Testis (tissue), 3 donors: ENCODE data around the gene POMGNT1. TPM values are rescaled to one million over a fixed set of nuclear protein-coding genes. Genes with fewer than 3 reads are reported as not detected.
A peak's percentile ranks its signal among the peaks of the same experiment; 100 is the strongest.

Experiments used
- DNase-seq: peaks from one replicate; pipeline ENCODE4 v3.0.0-alpha.2; 2019
- H3K27ac ChIP-seq, 2 donors: fragments of 200-600 bp; sonication (generic); one replicate each; pipeline ENCODE4 v1.5.1; 2019
- H3K27me3 ChIP-seq: fragments of 200-600 bp; sonication (generic); one replicate; pipeline ENCODE4 v1.5.1; 2019
- H3K36me3 ChIP-seq: fragments of 200-600 bp; sonication (generic); one replicate; pipeline ENCODE4 v1.5.1; 2017; ENCODE audit warnings: low read depth; ENCODE audit errors: missing control alignments
- H3K4me1 ChIP-seq: fragments of 200-600 bp; sonication (generic); one replicate; pipeline ENCODE4 v1.5.1; 2019
- H3K4me3 ChIP-seq, 2 donors: fragments of 200-600 bp; sonication (generic); one replicate each; pipeline ENCODE4 v1.5.1; 2017 to 2019
- H3K9me3 ChIP-seq: fragments of 200-600 bp; sonication (generic); one replicate; pipeline ENCODE4 v1.5.1; 2017
- POLR2A ChIP-seq: fragments of 450-650 bp; IDR thresholded peaks from one replicate; pipeline ENCODE4 v1.6.1; 2017; ENCODE audit warnings: antibody characterized with exemption, mild to moderate bottlenecking, moderate library complexity
- WGBS, 2 donors: methylation state at CpG; one replicate each; pipeline ENCODE4 v1.1.5; 2018; 5-methylcytosine and 5-hydroxymethylcytosine counted together
- intact Hi-C: fragments of 100-400 bp; cut with DNase I; formaldehyde crosslinking; loops from one replicate; pipeline ENCODE4 v1.15.1; 2023; ENCODE audit warnings: low total_unique reads
- polyA plus RNA-seq: library from polyadenylated mRNA; stranded (reverse); fragments of 350-450 nt; fragmentation: Illumina TruSeq; extraction: RNeasy Lipid Tissue Mini Kit (QIAGEN cat#74804); gene quantifications from one replicate; pipeline ENCODE4 v1.2.3, GENCODE V29; 2014; ENCODE audit warnings: low read depth, low replicate concordance; ENCODE audit not compliant: insufficient read depth
- total RNA-seq, 2 donors: library from RNA; depleted of rRNA; stranded (reverse); fragments of >200 nt; gene quantifications; one replicate each; pipeline ENCODE4 v1.2.3, GENCODE V29; 2016
- TF ChIP-seq, protein P1 (sequence below), 3 experiments: fragments of 450-650 bp in 2 of 3; fragments of 200-600 bp in 1 of 3; sonication (generic) in 1 of 3; IDR thresholded peaks; one replicate each; pipeline ENCODE4 v1.5.1; 2016 to 2019; ENCODE audit warnings: antibody characterized with exemption in 3 of 3, mild to moderate bottlenecking in 2 of 3, moderate library complexity in 1 of 3

The POMGNT1 gene
- total and polyA plus RNA-seq, 3 donors from 2014 or later: 84.9 to 133 (median 112) TPM

DNA sequence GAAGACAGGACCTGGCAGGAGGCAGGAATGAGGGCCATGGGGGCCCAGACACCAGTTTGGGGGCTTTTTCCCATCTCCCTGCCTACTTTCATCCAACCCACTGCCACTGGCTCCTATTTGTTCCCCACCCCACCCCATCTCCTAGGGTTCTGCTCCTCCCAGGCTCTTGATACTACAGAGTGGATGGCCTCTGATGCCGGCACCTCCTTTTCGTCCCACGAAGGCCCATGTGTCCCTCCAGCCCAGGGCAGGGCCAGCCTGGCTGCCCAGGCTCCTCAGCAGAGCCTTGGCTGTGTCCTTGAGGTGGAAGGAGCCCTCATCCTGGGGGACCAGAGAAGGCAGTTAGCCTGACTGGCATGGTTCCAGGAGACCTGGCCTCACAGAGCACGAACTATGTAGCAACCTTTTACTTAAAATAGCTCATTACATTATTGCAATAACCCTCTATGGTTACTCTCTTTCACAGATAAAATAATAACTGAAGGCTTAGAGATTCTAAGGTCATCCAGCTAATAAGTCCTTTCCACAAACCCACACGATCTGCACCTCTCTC is 3.5 kb downstream of the POMGNT1 start:
- Histone ChIP-seq H3K27ac (no peak overlapping the region), H3K36me3 (no peaks in the 10 kb centered on the region), H3K4me3 (no peak overlapping the region), H3K27me3 (no peaks in the 10 kb centered on the region), H3K9me3 (no peaks in the 10 kb centered on the region), H3K4me1 (peaks cover 24% of the 10 kb centered on the region)
- peak; percentile 84 for DNase-seq
- intact Hi-C loops: no loop called here
- 45 to 60% methylated on average over 3 to 5 of the region's 5 CpGs for WGBS, 2 donors
- no peak for TF ChIP-seq POLR2A
- TF ChIP-seq, protein P1, sequence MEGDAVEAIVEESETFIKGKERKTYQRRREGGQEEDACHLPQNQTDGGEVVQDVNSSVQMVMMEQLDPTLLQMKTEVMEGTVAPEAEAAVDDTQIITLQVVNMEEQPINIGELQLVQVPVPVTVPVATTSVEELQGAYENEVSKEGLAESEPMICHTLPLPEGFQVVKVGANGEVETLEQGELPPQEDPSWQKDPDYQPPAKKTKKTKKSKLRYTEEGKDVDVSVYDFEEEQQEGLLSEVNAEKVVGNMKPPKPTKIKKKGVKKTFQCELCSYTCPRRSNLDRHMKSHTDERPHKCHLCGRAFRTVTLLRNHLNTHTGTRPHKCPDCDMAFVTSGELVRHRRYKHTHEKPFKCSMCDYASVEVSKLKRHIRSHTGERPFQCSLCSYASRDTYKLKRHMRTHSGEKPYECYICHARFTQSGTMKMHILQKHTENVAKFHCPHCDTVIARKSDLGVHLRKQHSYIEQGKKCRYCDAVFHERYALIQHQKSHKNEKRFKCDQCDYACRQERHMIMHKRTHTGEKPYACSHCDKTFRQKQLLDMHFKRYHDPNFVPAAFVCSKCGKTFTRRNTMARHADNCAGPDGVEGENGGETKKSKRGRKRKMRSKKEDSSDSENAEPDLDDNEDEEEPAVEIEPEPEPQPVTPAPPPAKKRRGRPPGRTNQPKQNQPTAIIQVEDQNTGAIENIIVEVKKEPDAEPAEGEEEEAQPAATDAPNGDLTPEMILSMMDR (IDR thresholded peaks at IDR 0.05): no peak

DNA sequence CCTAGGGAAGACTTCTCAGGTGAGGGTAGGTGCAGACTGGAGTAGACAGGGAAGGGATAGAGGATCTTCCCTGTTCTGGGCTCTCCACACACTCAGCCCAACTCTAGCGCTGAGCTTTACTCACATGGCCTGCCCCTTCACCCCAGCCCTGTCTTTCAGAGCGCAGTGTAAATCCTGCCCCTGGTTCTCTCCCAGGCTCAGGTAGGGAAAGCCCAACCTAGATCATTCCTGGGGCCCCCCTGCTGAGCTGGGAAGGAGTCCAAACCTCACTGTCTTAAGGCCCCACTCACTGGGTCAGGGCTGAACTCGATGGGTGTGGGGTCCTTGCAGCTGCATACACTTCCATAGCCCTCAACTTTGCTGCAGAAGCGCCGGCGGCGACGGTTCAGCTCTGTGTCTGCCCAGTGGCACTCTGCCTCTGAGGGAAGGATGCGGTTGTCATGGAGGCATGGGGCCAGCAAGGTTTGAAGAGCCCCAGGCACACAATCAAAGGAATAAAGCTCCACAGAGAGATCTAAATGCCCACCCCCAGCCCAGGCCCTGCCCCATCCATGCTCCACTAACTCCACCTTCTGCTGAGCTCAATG is 4.2 kb downstream of the POMGNT1 start:
- intact Hi-C loops: no loop called here
- no peaks in the 10 kb centered on the region for H3K27me3 ChIP-seq
- H3K4me3 ChIP-seq: no peak overlapping the region
- no peaks in the 10 kb centered on the region for H3K9me3 ChIP-seq
- H3K27ac ChIP-seq: no peak overlapping the region
- DNase-seq: no peak
- H3K36me3 ChIP-seq: no peaks in the 10 kb centered on the region
- peaks cover 24% of the 10 kb centered on the region for H3K4me1 ChIP-seq
- TF ChIP-seq, protein P1 (IDR thresholded peaks at IDR 0.05): no peak
- TF ChIP-seq POLR2A: no peak
- WGBS, 2 donors: 87% methylated on average over 9 of the region's 9 CpGs

- H3K27me3 ChIP-seq: no peaks in the 10 kb centered on the region
- TF ChIP-seq POLR2A: no peak
- TF ChIP-seq, protein P1 (IDR thresholded peaks at IDR 0.05): no peak
- H3K36me3 ChIP-seq: no peaks in the 10 kb centered on the region
- H3K9me3 ChIP-seq: no peaks in the 10 kb centered on the region
- 88 to 95% methylated on average over 6 to 7 of the region's 7 CpGs for WGBS, 2 donors
- intact Hi-C loops: no loop called here
- DNase-seq: no peak
- H3K4me1 ChIP-seq: peaks cover 24% of the 10 kb centered on the region
- H3K4me3 ChIP-seq: no peak overlapping the region
- no peak overlapping the region for H3K27ac ChIP-seq
Measured at GRCh38 chr1:46193285-46193684, 4.9 kb downstream of the POMGNT1 start.

GRCh38 chr1:46192171-46192570 is 6.1 kb downstream of the POMGNT1 start:
- no peak for TF ChIP-seq POLR2A
- TF ChIP-seq, protein P1 (IDR thresholded peaks at IDR 0.05): no peak
- no peaks in the 10 kb centered on the region for H3K27me3 ChIP-seq
- DNase-seq: no peak
- H3K4me3 ChIP-seq: no peak overlapping the region
- intact Hi-C loops: no loop called here
- no peaks in the 10 kb centered on the region for H3K36me3 ChIP-seq
- WGBS, 2 donors: 92 to 94% methylated on average over 10 of the region's 10 CpGs
- no peak overlapping the region for H3K27ac ChIP-seq
- H3K9me3 ChIP-seq: no peaks in the 10 kb centered on the region
- H3K4me1 ChIP-seq: peaks cover 16% of the 10 kb centered on the region
